ENCODE results near the gene DOK1.
"Not testable (repeated sequence)": the region's sequence is repeated elsewhere in the genome, so short reads cannot be mapped to it uniquely, and the experiment has no call there.

Gene DOK1

DNA sequence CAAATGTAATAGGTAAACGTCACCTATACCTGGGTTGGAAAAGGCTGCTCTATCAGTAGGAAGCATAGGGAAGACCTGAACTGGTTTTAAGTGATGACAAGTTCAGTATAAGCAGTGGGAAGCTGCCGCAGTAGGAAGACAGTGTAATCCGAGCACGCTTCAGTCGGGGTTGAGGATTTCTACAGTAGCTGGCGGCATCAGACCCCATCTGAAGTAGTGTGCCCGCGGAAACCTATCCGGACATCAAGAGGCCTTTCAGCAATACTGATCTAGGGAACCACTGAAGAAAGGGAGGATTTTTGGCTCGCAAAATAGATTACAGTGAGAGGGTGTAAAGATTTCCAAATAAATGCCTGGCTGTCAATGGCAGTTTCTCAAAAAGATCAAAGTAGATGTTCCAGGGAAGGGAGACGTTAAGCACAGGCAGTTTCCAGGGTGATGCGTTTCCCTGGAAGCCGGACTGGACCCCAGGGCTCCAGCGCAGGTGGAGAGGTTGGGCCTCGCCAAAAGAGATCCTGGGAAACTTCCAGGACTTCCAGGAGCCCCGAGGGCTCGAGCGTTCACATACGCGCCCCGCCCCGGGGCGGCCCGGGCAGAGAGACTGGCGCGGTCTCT is 6.1 kb upstream of the DOK1 start:
- no peak for FAIRE-seq
- DNase-seq (ENCODE audit: low spot score): no peak

GRCh38 chr2:74548900-74549826 is 5.4 kb upstream of the DOK1 start:
- FAIRE-seq (no peak), DNase-seq (ENCODE audit: low spot score) (no peak)

DNA sequence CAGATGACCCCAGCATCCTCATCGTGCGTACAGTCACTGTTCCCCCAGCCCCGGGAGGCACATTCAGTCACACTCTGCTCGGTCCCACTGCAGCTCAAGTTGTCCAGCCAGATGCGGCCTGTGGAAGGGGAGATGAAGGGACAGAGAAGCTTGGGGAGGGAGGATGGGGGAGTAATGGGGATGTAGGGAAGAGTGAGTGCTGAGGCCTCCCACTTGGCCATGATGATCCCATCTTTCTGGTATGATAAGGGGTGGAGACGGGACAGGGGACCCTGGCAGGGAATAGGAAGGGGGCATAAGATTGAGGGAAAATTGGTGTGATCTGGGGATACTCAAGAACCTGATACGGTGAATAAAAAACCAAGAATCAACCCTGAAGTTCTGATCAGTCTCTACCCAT is 4.3 kb upstream of the DOK1 start:
- FAIRE-seq (no peak), DNase-seq (ENCODE audit: low spot score) (no peak)

- no peak for FAIRE-seq
- DNase-seq (ENCODE audit: low spot score): no peak
Measured at GRCh38 chr2:74551530-74551929, 3.0 kb upstream of the DOK1 start.

- FAIRE-seq: no peak
- DNase-seq (ENCODE audit: low spot score): no peak
Measured at GRCh38 chr2:74551942-74552913, 2.3 kb upstream of the DOK1 start.

GRCh38 chr2:74552914-74553811 is 1.4 kb upstream of the DOK1 start:
- FAIRE-seq (no peak), DNase-seq (ENCODE audit: low spot score) (no peak)

DNA sequence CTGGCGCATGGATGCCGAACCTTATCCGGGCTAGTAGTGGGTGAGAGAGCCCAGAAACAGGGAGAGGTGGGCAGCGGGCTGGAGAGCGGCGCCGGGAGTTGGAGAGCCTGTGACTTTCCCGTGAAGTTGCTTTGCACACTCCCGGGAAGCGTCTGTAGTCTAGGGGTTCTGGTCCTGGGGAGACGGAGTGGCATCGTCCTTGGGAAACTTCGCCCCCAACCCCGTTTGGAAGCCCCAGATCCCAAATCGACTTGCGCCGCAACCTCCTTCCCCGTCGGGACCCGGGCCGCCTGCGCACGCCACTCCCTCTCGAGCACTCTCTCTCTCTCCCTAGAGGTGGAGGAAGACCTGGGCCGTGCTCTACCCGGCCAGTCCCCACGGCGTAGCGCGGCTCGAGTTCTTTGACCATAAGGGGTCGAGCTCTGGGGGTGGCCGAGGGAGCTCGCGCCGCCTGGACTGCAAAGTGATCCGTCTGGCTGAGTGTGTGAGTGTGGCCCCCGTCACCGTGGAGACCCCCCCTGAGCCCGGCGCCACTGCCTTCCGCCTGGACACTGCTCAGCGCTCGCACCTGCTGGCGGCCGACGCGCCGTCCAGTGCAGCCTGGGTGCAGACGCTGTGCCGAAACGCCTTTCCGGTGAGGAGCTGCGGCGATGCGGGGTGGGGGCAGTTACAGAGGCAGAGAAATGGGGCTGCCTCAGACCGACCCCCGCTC is 456 bp downstream of the DOK1 start:
- no peak for DNase-seq (ENCODE audit: low spot score)
- no peak for FAIRE-seq

DNA sequence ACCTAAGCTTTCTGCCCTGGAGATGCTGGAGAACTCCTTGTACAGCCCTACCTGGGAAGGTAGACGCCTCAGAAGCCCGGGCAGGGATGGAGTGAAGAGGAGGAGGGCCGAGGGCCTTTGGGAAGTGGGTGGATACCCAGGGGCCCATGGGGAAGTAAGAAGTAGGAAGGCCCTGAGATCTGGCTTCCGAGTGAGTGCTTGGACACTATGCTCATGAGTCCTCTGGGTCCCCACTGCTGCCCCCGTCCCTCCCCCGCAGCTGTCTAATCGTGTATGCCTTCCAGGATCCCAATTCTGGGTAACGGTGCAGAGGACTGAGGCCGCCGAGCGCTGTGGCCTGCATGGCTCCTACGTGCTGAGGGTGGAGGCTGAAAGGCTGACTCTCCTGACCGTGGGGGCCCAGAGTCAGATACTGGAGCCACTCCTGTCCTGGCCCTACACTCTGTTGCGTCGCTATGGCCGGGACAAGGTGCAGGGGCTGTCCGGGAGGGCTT is 1.1 kb downstream of the DOK1 start:
- DNase-seq (ENCODE audit: low spot score) (no peak), FAIRE-seq (no peak)

- FAIRE-seq (no peak), DNase-seq (ENCODE audit: low spot score) (no peak)
Measured at GRCh38 chr2:74556159-74556558, 1.6 kb downstream of the DOK1 start.

DNA sequence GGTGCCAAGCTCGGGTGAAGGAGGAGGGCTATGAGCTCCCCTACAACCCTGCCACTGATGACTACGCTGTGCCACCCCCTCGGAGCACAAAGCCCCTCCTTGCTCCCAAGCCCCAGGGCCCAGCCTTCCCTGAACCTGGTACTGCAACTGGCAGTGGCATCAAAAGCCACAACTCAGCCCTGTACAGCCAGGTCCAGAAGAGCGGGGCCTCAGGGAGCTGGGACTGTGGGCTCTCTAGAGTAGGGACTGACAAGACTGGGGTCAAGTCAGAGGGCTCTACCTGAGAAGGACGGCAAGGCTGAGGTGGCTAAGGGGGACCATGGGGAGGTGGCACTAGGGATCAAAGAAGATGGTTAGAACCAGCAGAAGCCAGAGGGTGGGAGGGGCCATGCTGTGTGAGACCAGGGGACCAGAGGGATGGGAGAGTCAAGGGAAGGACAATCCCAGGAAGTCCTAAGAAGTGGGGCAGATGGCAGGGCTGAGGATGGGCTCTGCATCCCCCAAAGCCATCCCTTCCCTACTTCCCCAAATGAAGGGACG is 2.4 kb downstream of the DOK1 start:
- FAIRE-seq (no peak), DNase-seq (ENCODE audit: low spot score) (no peak)

GRCh38 chr2:74558284-74559230 is 4.0 kb downstream of the DOK1 start:
- DNase-seq (ENCODE audit: low spot score) (no peak), FAIRE-seq (no peak)

DNA sequence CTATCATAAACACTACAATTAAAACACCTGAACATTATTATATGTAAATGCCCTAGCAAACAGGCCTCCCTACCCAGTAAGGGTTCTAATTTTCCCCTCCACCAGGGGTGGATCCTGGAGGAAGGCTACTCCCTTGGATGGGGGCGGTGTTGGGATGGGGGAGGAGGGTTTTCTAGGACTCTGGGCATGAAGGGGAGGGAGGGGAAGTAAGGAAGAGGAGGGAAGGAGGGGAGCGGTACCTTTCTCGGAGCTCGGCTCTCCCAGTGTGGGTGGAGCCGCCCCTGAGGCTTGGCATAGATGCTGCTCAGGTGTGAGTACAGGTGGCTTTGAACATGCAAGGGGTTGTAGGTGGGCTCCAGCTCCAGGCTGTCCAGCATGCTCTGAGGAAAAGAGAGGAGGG is 5.4 kb downstream of the DOK1 start:
- DNase-seq (ENCODE audit: low spot score) (no peak), FAIRE-seq (no peak)

DNA sequence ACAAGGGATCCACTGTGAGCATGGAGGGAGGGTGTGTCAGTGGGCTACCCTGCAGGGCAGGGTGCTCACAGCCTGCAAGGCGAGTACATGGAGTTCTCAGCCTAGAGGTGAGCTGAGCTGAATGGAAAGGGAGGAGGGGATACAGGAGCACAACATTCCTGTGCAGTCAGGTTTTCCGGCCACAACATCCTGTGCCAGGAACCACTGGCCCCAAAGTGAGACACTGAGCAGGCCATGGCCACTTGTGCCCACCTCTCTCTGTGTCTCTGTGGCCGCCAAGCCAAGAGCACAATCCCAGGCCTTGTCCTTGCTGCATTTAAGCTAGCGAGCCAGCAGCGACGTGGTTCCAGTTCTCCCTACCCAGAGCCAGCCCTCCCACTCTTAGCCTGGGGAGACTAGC is 6.1 kb downstream of the DOK1 start:
- FAIRE-seq (no peak), DNase-seq (ENCODE audit: low spot score) (peak; percentile 43)

GRCh38 chr2:74561022-74561421 is 6.5 kb downstream of the DOK1 start:
- not testable (repeated sequence) for FAIRE-seq

DNA sequence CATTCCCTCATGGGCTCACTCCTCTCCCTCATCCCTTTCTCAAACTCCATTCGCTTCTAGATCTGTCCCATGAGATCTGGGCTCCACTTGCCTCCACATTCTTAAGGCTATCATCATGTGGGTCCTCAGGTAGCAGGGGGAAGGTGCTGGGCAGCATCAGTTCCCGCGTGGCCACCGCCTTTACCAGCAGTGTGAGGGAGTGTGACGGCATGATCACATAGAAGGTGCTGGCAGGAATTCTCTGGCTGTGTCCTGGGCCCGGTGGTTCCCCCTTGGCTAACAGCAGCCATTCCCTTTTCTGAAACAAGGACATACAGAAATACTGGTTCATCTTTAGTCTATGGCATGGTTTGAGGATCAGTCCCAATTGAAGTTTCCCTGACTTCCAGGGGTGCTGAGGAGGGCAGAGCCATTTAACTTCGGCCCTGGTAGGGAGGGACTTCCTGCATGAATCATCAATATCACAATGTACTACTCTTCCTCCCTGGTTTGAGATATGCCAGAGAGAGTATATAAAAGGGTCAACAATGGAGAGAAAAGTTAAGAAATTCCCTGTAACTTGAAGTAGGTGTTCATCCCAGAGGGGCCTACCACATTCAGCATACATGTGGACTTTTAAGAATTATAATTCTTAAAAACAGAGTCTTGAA is 7.7 kb downstream of the DOK1 start:
- DNase-seq (ENCODE audit: low spot score) (no peak), FAIRE-seq (no peak)

More at GRCh38 chr2:74561022-74561421, 6.5 kb downstream of the DOK1 start:
- DNase-seq (ENCODE audit: low spot score): not testable (repeated sequence)

- FAIRE-seq (no peak), DNase-seq (ENCODE audit: low spot score) (peak; percentile 33)
Measured at GRCh38 chr2:74564222-74564621, 9.7 kb downstream of the DOK1 start.

DNA sequence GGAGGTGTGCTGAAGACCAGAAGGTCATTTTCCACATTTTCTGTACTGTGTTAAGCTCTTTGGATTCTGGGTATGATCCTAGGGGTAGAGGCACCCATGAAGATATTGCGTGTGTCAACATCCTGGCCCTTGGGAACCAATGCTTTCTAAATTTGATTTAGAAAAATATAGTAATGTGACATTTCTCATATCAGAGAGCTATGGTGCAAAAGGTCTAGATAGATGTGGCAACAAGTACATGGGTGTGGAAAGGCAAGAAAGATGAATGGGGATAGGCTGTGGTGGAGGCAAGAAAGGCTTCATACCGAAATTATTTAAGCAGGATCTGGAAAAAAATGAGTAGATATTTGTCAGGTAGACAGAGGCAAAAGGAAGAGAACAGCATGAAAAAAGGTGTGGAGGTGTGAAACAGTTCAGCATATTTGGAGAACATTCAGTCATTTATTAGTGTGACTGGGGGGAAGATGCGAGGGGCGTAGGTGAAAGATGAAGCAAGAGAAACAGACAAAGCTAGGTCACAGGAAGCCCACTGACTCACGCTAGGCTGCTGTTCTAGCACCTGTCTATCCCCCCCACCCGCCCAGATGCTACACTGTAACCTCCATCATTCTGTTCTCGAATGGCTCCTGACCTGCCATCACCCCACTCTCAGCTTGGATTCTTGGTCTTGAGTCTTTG is 11.7 kb downstream of the DOK1 start:
- DNase-seq (ENCODE audit: low spot score) (no peak), FAIRE-seq (no peak)
